A673 (cell line): Measurements from ENCODE around the gene TRAF3IP3.

Experiments used
- CTCF ChIP-seq: fragments of 300-800, 200-600 bp; sonication (generic); conservative IDR thresholded peaks from 2 replicates; pipeline ENCODE4 v1.5.1; 2017; ENCODE audit warnings: low read depth, mild to moderate bottlenecking, antibody characterized with exemption, low read length, moderate library complexity, mixed read lengths
- EZH2 ChIP-seq: fragments of 200-600 bp; sonication (generic); IDR thresholded peaks from 2 replicates; pipeline ENCODE4 v1.6.1; 2017; ENCODE audit warnings: borderline replicate concordance, low read depth, mild to moderate bottlenecking, mixed read lengths, antibody characterized with exemption, low read length; ENCODE audit not compliant: poor library complexity, severe bottlenecking

- TF ChIP-seq CTCF, result no peak
- no peak for TF ChIP-seq EZH2
Measured at GRCh38 chr1:209758400-209758799, 2.5 kb downstream of the TRAF3IP3 start.
